Measurements from ENCODE around the gene COL19A1.
"Not testable (repeated sequence)": the region's sequence is repeated elsewhere in the genome, so short reads cannot be mapped to it uniquely, and the experiment has no call there.

Gene COL19A1

DNA sequence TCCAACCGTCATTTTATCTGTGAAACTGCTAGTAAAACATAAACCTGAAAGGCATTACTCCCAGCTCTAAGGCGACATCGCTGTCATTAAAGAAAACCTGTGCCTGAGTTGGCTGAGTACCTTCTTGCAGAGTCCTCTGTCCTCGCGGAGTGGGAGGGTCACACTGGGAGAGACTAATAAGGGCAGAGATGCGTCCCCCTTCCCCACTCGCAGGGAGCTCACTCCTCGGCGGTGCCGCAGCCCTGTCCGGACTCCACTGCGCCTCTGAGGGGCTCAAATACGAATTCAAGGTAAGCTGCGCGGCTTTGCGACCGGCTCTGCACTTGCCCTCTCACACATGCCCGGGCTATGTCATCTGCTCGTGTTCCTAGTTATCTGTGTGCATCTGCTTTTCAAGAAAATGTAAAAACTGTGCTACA is at the start of gene COL19A1:
Gene COL19A1, plus strand, starts transcription at position 206 of the 419 bp plus-strand sequence. CDS start 13,012 bp downstream, outside the sequence.
- peak; percentile 38 for DNase-seq

DNA sequence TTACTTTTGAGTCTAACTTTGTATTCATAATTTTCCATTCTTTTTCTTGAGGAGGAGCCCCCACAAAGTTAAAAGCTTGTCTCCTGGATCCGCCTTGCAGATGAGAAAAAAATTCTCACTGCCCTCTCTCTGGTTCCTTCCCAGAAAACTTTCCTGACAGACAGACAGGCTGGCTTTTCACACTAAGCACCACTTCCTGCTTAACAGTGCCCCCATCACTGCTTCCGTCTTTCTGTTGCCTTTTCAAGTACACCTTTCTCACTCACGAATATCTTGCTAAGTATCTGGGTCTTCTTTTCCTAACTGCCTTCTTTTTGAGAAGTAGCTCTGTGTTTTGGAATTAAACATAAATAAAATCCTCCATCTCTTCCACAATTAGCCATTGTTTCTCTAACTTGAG is 49.8 kb upstream of the COL19A1 start:
- no peak for DNase-seq

DNA sequence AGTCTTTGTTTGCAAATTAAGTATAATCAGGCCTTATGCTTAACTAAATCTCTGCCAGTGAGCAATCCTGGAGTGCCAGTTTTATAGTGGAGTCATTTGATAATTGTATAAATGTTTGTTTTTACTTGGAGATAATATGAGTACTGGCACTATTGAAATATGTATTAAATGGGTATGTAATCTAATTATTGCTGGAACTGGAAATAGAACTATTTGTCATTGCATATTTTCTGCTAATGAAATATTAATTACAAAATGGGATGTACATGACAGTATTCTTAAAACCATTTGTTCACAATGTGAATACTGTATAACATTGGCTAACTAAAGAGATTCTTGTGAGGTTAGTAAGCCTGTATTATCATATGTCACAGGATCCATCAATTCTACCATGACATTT is 49.0 kb upstream of the COL19A1 start:
- DNase-seq, result no peak

DNA sequence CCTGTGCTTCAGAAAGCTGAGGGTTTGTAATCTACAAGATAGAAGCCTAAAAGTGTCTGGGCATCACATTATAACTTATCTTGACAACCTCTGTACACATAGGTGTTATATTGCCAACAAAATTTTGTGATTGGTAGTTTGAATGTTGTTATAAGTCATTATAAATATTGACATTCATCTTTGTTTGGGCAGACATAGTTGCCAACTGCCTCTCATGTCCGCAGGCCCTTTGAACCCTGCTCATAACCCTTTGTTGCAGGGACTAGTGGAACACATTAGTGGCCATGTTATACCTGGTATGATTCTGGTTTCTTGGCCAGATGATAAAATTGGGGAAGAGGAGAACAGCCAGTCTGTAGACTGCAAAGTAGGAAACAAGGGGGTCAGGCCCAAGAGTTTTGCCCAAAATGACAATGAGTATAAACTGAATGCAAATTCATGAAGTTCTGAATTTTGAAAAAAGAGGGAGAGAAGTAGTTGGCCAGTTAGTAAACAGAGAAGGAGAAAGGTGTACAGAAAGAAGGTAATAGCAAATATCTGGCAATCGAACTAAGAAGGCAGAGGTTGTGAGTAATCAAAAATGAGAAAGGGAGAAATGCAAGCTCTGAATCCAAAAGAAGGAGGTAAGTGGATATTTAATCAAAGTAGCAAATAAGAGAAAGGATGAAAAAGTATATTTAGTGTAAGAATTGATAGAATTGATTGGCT is 48.0 kb upstream of the COL19A1 start:
- DNase-seq, result no peak

DNA sequence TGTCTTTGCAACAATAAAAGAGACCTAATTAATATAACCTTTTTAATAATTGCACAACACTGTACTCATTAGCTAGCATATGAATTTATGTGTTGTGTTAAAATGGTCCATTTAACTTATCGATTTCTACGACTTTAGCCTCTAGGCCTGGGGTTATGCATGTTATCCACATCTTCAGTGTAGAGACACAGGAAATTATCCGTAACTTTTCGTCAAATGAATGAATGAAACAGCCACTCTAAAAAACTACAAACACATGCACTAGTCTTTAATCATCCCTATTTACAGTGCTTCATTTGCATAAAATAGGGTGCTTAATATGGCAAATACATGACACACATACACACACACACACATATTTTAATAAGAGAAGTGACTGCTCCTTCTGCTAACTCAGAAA is 47.2 kb upstream of the COL19A1 start:
- no peak for DNase-seq

DNA sequence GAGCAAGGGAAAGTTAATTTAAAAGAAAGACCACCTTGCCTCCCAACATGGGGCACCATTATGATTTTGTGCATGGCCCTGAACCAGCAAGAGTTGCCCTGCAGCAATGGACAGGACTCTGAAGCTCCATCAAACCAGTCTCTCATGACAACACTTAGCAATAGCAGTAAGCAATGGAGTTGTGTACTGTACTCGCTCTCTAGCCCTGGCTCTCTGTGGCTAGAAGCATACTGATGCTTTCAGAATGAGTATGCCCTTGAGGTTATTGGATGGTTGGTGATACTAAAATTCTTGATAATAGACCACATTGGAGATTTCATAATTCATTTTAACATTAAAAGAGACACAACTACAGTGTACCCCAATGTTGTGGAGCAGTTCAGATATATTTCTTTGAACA is 46.3 kb upstream of the COL19A1 start:
- DNase-seq, result no peak

DNA sequence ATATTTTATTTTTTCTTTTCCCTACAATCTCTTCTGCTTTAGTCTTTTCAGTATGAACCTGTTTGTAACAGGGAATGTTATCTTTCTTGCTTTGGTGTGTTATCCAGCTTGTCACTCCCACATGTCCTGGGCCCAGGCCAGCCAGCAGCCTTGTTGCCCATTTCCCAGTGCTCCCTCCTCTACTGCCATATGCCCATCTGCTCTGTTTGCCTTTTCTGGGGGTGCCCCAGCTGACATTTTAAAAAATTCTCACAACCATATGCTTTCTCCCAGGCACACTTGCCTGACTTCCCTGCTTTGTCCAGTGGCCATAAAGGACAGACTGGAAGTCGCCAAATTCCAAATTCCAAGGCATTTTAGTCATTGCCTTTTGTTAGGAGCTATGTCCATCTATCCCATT is 45.9 kb upstream of the COL19A1 start:
- DNase-seq, result no peak

DNA sequence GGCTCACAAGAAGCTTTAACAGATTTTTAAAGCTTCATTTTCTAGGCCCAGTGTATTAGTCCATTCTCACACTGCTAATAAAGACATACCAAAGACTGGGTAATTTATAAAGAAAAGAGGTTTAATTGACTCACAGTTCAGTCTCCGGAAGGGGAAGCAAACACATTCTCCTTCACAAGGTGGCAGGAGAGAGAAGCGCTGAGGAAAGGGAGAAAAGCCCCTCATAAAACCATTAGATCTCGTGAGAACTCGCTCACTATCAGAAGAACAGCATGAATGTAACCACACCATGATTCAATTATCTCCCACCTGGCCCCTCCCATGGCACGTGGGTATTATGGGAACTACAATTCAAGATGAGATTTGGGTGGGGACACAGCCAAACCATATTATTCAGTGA is 42.0 kb upstream of the COL19A1 start:
- not testable (repeated sequence) for DNase-seq

DNA sequence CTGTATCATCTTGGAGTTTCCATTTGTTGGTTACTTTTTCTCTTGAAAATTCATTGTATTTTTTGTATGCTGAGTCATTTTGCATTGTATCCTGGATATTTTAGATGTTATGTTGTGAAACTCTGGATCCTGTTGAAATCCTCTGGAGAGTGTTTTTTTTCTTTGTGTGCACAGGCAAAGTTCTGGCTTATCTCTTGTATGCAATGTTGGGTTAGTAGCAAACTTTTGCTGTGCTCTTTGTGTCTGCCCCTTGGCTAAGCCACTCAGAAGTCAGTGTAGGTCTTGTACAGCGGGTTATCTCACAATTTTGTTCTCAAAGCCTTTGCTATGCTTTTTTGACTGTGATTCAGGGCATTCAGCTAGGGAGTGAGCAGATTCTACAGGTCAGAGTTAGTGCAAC is 40.5 kb upstream of the COL19A1 start:
- no peak for DNase-seq

DNA sequence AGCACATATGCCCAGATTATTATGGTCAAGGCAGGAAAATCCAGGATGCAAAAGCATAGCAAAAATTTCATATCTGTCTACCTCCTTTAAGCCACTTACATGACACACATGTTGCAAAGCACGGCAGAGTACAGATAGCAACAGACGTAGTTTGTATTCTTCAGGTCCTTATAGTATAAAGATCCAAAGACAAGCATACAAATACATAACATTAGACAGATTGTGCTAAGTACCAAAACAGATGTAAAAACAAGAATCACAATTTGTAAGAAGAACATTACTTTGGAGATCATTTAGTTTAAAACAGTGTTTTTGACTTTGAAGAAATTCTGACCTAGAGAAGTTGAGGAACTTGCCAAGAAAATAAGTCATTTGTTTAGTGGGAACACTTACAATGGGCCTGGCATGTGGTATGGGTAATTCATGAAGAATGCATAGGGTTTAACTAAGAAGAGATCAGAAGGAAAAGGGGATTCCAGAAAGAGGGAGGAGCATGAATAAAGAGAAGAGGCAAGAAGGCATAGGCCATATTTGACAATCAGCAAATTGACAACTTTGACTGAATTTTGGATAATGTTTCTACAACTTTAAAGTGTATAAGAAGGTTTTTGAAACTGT is 39.0 kb upstream of the COL19A1 start:
- no peak for DNase-seq

DNA sequence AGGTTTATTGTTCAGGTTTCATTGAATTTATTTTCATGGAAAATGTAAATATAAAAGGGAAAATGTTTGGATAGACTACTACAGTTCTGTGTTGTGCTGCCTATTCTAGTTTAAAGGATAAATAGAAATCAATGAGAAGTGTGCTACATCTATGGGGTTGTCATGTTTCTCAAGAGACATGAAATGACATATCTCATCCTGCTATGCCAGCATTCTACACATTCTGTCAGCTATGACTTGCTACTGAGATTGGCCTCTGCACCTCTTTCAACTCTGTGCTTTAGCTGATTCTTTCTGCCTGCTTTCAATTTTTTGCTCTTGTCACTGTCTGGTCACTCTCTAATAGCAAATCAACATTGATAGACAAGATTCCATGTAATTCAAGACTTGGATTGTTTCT is 33.8 kb upstream of the COL19A1 start:
- no peak for DNase-seq

DNA sequence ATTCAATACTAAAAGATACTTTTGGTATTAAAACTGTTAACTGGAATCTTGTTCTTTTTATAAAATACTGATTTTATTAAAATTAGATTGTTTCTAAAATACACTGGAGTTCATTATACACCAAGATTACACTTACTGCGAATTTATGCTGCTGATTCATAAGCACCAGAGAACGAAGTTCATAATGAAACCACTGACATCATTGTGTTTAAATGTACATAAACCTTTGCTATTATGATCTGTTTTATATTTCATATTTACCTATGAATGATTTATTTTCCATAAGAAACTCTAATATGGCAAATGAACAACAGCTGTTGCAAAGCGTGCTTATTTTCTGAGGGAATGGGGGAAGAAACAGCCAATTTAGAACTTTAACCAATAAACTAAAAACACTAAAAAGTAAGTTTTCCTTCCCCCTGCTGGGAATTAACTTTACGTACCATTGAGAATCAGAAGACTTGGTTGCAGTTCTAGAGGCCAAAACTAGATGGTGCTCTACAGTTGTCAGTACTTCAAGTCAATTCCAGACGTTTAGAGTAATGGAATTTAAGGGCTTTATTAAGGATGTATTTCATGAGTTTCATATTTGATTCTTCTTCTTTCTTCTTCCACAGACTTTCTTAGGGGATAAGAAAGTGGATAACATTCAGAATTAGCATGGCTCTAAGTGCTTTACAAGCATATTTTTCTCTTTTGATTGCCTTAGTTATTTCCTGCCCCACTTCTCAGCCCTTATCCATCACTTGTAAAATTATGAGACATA is 30.8 kb upstream of the COL19A1 start:
- DNase-seq, result peak; percentile 30

DNA sequence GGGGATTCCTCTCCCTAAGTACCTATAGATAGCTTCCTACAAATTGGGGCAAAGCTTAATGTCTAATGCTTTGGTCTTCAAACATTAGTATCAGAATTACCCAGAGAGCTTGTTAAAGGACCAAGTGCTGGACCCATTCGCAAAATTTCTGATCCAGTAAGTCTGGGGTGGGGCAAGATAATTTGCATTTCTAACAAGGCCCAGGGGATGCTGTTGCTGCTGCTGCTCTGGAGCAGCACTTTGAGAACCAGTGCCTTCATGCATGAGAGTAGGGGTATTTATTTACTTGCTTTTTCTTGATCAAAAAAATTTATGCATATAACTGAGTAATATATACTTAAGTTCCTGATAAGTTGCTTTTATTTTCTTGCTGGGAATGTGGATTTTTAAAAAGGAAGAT is 24.5 kb upstream of the COL19A1 start:
- no peak for DNase-seq

DNA sequence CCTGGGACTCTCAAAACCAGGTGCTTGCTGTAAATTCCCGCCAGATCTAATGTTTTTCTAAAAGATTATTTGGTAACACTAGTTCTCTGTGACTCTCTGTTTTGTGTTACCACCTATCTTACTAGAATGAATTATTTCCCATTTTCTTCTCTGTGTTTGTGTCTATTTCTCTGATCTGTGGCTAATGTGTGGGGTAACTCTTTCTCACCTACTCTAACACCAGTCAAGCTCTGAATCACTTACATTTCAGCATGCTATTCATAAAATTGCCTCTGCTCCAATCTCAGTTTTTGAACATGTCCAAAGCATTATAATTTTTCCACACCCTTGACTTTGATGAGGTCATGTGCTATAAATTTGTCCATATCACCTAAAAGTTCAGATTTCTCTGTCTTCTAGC is 23.2 kb upstream of the COL19A1 start:
- no peak for DNase-seq

DNA sequence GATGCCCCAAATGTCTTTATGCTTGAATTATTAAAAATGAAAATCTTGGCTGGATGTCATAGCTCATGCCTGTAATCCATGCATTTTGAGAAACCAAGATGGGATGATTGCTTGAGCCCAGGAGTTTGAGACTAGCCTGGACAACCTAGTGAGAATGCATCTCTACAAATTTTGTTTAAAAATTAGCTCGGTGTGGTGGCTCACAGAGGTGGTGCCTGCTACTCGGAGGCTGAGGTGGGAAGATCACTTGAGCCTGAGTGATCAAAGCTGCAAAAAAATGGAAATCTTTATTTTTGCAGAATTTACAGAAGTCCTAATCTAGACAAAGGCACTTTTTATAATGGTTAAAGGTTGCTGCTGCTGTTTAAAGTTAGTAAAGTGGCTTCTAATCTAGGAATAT is 20.0 kb upstream of the COL19A1 start:
- DNase-seq, result no peak

DNA sequence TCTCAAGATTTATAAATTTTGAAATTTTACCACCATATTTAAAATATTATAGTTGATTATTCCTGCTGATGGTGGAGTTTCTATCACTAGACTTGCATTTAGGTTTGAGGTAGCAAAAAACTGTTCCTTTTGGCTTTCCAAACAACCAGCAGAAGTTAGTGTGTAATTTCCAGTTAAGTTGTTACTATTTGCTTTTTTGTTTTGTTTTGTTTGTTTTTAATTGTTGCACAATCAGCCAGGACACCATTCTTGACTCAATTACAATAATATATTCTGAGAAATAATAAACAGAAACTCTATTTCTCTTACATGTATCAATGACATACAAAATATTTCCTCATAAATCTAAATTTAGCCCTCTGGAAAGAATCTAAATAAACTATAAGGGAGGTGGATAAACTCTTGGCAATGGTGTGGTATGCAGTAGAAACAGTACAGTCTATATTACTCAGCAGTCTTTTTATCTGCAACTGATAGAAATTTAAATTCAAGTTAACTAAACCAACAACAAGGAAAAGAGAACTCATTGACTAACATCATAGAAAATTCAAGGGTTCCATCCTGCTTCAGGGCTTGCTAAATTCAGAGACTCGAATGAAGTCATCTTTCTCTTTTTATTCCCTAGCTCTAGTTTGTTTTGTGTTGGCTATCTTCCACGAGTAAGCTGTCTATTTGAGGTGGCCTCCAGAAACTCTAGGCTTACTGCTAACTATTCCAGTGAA is 19.4 kb upstream of the COL19A1 start:
- no peak for DNase-seq

DNA sequence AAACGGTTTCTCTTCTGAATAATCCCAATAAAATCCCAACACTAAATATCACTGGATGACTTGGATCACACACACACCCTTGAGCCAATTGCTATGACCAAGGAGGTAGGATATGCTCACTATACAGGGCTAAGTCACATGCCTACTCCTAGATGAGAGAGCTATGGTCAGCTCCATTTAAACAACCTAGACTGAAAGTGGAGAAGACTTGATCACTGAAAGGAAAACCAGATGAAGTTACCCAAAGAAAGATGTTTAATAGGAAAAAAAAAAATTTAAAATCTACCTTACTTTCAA is 18.9 kb upstream of the COL19A1 start:
- no peak for DNase-seq

DNA sequence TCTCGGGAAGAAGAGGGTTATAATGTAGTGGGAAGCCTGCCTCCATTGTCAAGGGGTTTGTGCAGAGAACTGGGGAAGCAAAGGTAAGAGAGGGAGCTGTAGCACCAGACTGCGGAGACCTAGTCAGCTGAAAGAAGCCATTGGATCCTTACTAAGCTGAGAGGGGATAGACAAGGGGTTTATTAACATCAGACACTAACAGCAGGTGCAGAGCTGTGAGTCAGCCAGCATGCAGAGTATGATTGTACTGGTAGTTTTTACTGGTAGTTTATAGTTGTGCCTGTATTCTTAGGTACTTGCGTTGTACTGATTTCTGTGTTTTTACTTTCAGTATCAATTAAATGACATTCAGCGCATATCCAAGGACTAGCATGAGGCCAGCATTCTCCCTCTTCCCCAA is 17.8 kb upstream of the COL19A1 start:
- no peak for DNase-seq

DNA sequence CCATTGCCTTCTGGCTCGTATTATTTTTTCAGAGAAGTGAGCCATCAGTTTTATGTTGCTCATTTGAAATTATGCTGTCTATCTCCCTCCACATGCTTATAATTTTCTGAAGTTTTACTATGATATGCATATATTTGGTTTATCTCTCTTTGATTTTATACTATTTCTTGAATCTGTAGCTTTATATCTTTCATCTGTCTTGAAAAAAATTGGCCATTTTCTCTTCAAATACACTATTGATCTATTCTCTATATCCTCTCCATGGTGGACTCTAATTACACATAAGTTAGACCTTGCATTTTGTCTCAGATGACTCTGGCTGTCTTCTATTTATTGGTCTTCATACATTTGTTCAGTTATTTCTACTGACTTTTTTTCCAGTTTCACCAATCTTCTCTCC is 13.7 kb upstream of the COL19A1 start:
- DNase-seq, result no peak

DNA sequence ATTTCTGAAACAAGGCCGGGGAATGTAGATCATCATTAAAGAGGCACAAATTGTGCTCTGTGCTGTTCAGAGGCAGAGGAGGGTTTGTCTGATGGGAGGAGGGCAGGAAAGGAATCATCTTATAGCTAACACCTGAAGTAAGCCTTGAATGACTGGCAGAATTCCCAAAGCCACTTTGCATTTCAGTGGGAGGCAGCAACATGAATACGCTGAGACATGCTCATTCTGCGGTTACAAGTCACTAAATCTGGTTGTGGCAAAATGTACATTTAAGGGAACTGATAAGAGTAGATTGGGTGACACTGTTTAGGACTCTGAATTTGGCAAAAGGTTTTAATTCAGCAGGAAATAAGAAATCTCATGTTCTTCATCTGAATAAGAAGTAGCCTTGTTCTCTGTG is 4.4 kb upstream of the COL19A1 start:
- DNase-seq, result no peak

DNA sequence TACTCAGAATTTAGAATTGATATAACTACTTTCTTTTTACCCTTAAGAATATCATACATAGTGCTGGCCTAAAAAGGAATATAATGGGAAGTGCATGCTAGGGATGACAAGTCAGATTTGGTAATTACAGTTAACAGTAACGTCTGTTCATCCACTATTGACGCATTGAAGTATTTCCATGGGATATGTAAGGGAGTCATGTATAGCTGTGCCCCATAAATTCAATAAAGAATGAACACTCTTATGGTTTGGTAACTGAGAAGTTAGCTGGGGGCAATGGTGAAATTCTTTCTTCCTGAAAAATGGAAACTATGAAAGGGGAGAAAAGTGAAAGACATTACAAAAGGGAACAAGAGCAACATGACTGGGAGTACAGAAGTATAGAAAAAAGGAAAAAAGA is 2.6 kb upstream of the COL19A1 start:
- DNase-seq, result no peak

DNA sequence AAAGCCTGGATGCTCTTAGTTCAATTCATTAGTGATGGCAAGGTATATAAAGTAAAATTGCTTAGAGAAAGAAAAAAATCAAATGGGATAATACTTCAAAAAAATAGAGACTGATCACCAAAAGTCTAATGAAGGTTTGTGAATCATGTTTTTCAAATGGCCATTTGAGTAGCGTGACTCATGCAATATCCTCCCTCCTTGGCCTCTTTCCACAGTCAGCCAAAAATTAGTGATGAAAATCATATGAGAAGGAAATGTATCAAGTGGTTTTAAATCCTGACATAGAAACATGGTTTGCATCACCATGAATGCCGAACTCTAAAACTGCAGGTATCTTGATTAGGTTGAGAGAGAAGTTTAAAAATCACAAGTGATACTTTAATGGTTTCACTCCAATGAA is 1.2 kb upstream of the COL19A1 start:
- DNase-seq, result peak; percentile 6

DNA sequence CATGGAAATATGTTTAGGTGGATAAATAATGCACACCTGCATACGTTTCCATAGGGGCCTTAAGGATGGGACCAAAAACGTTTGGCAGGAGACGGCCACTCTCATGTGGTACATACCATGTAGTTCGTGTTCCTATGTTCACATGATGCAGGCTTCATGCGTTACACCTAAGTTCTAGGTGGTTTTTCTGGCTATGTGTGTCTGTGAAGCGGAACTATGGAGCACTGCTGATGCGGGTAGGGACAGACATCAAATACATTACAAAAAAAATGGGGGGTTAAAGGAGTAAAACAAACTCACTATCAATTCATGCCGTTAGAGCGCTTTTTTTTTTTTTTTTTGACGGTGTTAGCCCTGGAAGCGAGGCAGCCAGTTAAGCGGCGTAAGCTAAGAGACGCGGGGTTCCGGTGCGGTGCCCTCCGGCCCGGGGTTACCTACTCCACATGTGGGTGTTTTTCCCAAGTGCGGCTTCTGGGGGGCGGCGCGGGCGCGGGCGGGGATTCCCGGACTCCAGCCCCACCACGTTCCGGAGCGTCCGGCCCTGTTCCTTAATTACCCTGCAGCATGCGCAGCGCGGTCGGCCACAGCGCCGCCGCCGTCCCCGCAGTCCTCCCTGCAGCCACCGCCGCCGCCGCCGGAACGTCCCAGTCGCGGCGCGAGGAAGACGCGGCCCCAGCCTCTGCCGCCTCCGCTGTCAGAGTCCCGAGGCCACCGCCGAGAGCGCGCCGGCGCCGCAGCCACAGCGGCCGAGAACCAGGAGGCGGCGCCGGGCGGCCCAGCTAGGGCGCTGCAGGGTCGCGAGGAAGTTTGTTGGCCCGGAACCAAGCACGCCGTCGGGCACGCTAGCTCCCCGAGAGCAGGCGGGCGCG is 648 bp downstream of the COL19A1 start:
- peak; percentile 38 for DNase-seq

All from DMS79 treated with DMSO at 0.1 percent for 48 hours (cell line).